Pancreas (tissue), 10 donors: ENCODE results near the gene PTPRG. TPM values are rescaled to one million over a fixed set of nuclear protein-coding genes. Genes with fewer than 3 reads are reported as not detected.
A peak's percentile ranks its signal among the peaks of the same experiment; 100 is the strongest.

Experiments used
- ATAC-seq, 4 donors: fragments of 200-7000 bp; cut with Tn5 transposase; one replicate each; pipeline versions ENCODE4 v1.8.0 to v1.9.1; 2020; ENCODE audit warnings: mild to moderate bottlenecking in 4 of 4, moderate library complexity in 4 of 4
- DNase-seq, 6 donors: peaks; one replicate each; pipeline ENCODE4 v3.0.0-alpha.2; 2020
- FAIRE-seq: peaks from 2 replicates; lab custom pipeline; 2012; peaks lifted over from hg19 to GRCh38; lab: Jason Lieb, UNC
- H3K27ac ChIP-seq, 4 donors: fragments of 200-600 bp; sonication (generic); 1 replicate in 3 of 4; 2 replicates in 1 of 4; pipeline versions ENCODE4 v1.5.0 to v1.8.0; 2020
- H3K27me3 ChIP-seq, 4 donors: fragments of 200-600 bp; one replicate each; pipeline ENCODE4 v1.8.0; 2021
- H3K36me3 ChIP-seq, 3 donors: fragments of 200-600 bp; sonication (generic) in 1 of 3; one replicate each; pipeline versions ENCODE4 v1.5.0 to v1.8.0; 2020 to 2021
- H3K4me1 ChIP-seq, 3 donors: fragments of 200-600 bp; one replicate each; pipeline ENCODE4 v1.8.0; 2021
- H3K4me3 ChIP-seq, 4 donors: fragments of 200-600 bp; sonication (generic) in 2 of 4; one replicate each; pipeline versions ENCODE4 v1.5.0 to v1.8.0; 2020 to 2021
- H3K9me3 ChIP-seq, 4 donors: fragments of 200-600 bp; one replicate each; pipeline ENCODE4 v1.8.0; 2021
- CTCF ChIP-seq, 4 donors: fragments of 200-600 bp; sonication (generic) in 3 of 4; IDR thresholded peaks; one replicate each; pipeline versions ENCODE4 v1.5.0 to v1.8.0; 2021; ENCODE audit warnings: antibody characterized with exemption in 4 of 4
- WGBS, 2 donors: extraction: QIAGEN DNeasy Blood & Tissue Kit; methylation state at CpG; one replicate each; pipeline ENCODE4 v1.1.7; 2013; 5-methylcytosine and 5-hydroxymethylcytosine counted together
- intact Hi-C, 3 donors: fragments of 100-400 bp; cut with DNase I; formaldehyde crosslinking; loops; one replicate each; pipeline versions ENCODE4 v1.11.1 to v1.14.2; 2022
- polyA plus RNA-seq, 2 donors: library from polyadenylated mRNA; stranded (reverse); fragments of 200-250 nt; gene quantifications; one replicate each; pipeline ENCODE4 v1.2.3, GENCODE V29; 2013
- total RNA-seq, 6 donors: library from RNA; stranded (reverse); fragmentation: NEBNext Ultra II Directional in 4 of 6; extraction: Animal tissue kit (Norgen Biotek cat#: 25700) in 4 of 6; gene quantifications; one replicate each; pipeline versions ENCODE4 v1.2.1 to v1.2.4, GENCODE V29; 2021 to 2023
- donor health status: healthy with polysubstance abuse.
- donor health status: DM: no; HTN: no; CAD: no; lungs with moderate emphysema.
- donor health status: DM: no; HTN: no; CAD: no.
- donor health status: control.
- donor health status: control.
- donor health status: Bipolar disorder and iron deficiency.
- donor health status: DM: yes; HTN: yes; CAD: no.
- donor health status: DM: no; HTN: no; CAD: no.
- donor health status: DM: no; HTN: no; CAD: no.
- donor health status: DM: yes; HTN: yes; CAD: no.

The PTPRG gene
- total and polyA plus RNA-seq, 8 donors: 2.8 to 20.5 (median 9.5) TPM

- ATAC-seq (no peak), FAIRE-seq (no peak), DNase-seq (no peak)
- no peaks in the 10 kb centered on the region for H3K27me3 ChIP-seq
- no peak overlapping the region for H3K27ac ChIP-seq
- no peak overlapping the region for H3K4me3 ChIP-seq
- intact Hi-C loops: no loop called here
- H3K36me3 ChIP-seq: no peaks in the 10 kb centered on the region
- TF ChIP-seq CTCF (IDR thresholded peaks at IDR 0.05): no peak
- H3K4me1 ChIP-seq: no peaks in the 10 kb centered on the region
- H3K9me3 ChIP-seq: no peaks in the 10 kb centered on the region
- WGBS, 2 donors: 92 to 94% methylated on average over 4 of the region's 4 CpGs
These were observed 537.4 kb downstream of the PTPRG start for GRCh38 chr3:62098646-62099365.

GRCh38 chr3:62100282-62100989 is 539.1 kb downstream of the PTPRG start:
- FAIRE-seq: no peak
- H3K36me3 ChIP-seq: no peaks in the 10 kb centered on the region
- TF ChIP-seq CTCF (IDR thresholded peaks at IDR 0.05): no peak
- DNase-seq: no peak
- intact Hi-C loops: no loop called here
- no peak for ATAC-seq
- no peaks in the 10 kb centered on the region for H3K4me1 ChIP-seq
- 79 to 81% methylated on average over 7 of the region's 7 CpGs for WGBS, 2 donors
- no peaks in the 10 kb centered on the region for H3K27me3 ChIP-seq
- H3K9me3 ChIP-seq: no peaks in the 10 kb centered on the region
- H3K4me3 ChIP-seq: no peak overlapping the region
- H3K27ac ChIP-seq: no peak overlapping the region

DNA sequence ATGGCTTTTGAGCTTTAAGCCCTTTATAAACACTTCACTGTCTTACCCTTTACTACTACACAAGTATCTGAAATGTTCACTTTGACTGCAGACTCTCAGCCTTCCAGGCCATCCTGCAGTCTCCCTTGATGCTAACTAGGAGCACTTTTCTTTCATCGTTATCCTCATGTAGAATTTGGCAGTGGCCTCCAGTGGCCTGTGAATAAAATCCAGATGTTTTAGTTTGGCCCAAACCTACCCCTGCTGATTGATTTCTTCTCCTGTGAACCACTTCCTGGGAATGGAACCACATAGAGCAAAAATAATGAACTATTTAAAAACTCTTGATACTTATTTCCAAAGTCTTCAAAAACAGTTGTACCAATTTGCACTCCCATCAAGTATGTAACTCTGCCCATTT is 540.1 kb downstream of the PTPRG start:
- TF ChIP-seq CTCF (IDR thresholded peaks at IDR 0.05): no peak
- Histone ChIP-seq H3K27me3 (no peaks in the 10 kb centered on the region), H3K4me1 (no peaks in the 10 kb centered on the region), H3K4me3 (no peak overlapping the region), H3K36me3 (no peaks in the 10 kb centered on the region), H3K27ac (no peak overlapping the region), H3K9me3 (no peaks in the 10 kb centered on the region)
- DNase-seq (no peak), ATAC-seq (no peak), FAIRE-seq (no peak)
- intact Hi-C loops: no loop called here
- WGBS, 2 donors: 58% methylated on average over 1 of the region's 1 CpG

- ATAC-seq: no peak
- intact Hi-C loops: no loop called here
- WGBS, 2 donors: 81 to 95% methylated on average over 3 of the region's 3 CpGs
- Histone ChIP-seq H3K36me3 (no peaks in the 10 kb centered on the region), H3K9me3 (no peaks in the 10 kb centered on the region), H3K4me1 (no peaks in the 10 kb centered on the region), H3K27me3 (no peaks in the 10 kb centered on the region), H3K4me3 (no peak overlapping the region), H3K27ac (no peak overlapping the region)
- no peak for FAIRE-seq
- DNase-seq: no peak
- no peak for TF ChIP-seq CTCF (IDR thresholded peaks at IDR 0.05)
These were observed 542.2 kb downstream of the PTPRG start for GRCh38 chr3:62103531-62103930.

- Histone ChIP-seq H3K4me3 (no peak overlapping the region), H3K4me1 (no peaks in the 10 kb centered on the region), H3K27ac (no peak overlapping the region), H3K27me3 (no peaks in the 10 kb centered on the region), H3K9me3 (no peaks in the 10 kb centered on the region), H3K36me3 (no peaks in the 10 kb centered on the region)
- FAIRE-seq: no peak
- intact Hi-C loops: no loop called here
- no peak for TF ChIP-seq CTCF (IDR thresholded peaks at IDR 0.05)
- peak in 3 of 4 donors; percentile 19 to 46 (median 45) for ATAC-seq
- WGBS, 2 donors: 79 to 94% methylated on average over 1 of the region's 1 CpG
- no peak for DNase-seq
These were observed 548.2 kb downstream of the PTPRG start for GRCh38 chr3:62109534-62109933.
